ENCODE results near the gene ZFP57.
"Not testable (repeated sequence)": the region's sequence is repeated elsewhere in the genome, so short reads cannot be mapped to it uniquely, and the experiment has no call there.

The ZFP57 gene

GRCh38 chr6:29696147-29697125 is 15.5 kb upstream of the ZFP57 start:
- DNase-seq (ENCODE audit: low read depth in 2 of 2): no peak

- DNase-seq (ENCODE audit: low read depth in 2 of 2): no peak
Observed at GRCh38 chr6:29694637-29695036, 13.7 kb upstream of the ZFP57 start.

GRCh38 chr6:29685718-29686326 is 4.9 kb upstream of the ZFP57 start:
- DNase-seq (ENCODE audit: low read depth in 2 of 2): no peak

- DNase-seq (ENCODE audit: low read depth in 2 of 2): no peak
Observed at GRCh38 chr6:29681811-29682210, 859 bp upstream of the ZFP57 start.

- no peak for DNase-seq (ENCODE audit: low read depth in 2 of 2)
Observed at GRCh38 chr6:29680416-29680815, 536 bp downstream of the ZFP57 start.

GRCh38 chr6:29679962-29680361 is 990 bp downstream of the ZFP57 start:
- no peak for DNase-seq (ENCODE audit: low read depth in 2 of 2)

- no peak for DNase-seq (ENCODE audit: low read depth in 2 of 2)
Observed at GRCh38 chr6:29678114-29678513, 2.8 kb downstream of the ZFP57 start.

GRCh38 chr6:29676981-29677601 is 3.9 kb downstream of the ZFP57 start:
- no peak for DNase-seq (ENCODE audit: low read depth in 2 of 2)

GRCh38 chr6:29675561-29675960 is 5.4 kb downstream of the ZFP57 start:
- DNase-seq (ENCODE audit: low read depth in 2 of 2): no peak

GRCh38 chr6:29674008-29674407 is 6.9 kb downstream of the ZFP57 start:
- DNase-seq (ENCODE audit: low read depth in 2 of 2): no peak

- DNase-seq (ENCODE audit: low read depth in 2 of 2): no peak
Observed at GRCh38 chr6:29673161-29673560, 7.8 kb downstream of the ZFP57 start.

- DNase-seq (ENCODE audit: low read depth in 2 of 2): not testable (repeated sequence)
Observed at GRCh38 chr6:29672116-29672515, 8.8 kb downstream of the ZFP57 start.

GRCh38 chr6:29671026-29671425 is 9.9 kb downstream of the ZFP57 start:
- DNase-seq (ENCODE audit: low read depth in 2 of 2): no peak

- no peak for DNase-seq (ENCODE audit: low read depth in 2 of 2)
Observed at GRCh38 chr6:29667158-29667557, 13.8 kb downstream of the ZFP57 start.

GRCh38 chr6:29666826-29667130 is 14.2 kb downstream of the ZFP57 start:
- no peak for DNase-seq (ENCODE audit: low read depth in 2 of 2)

GRCh38 chr6:29665942-29666825 is 14.8 kb downstream of the ZFP57 start:
- DNase-seq (ENCODE audit: low read depth in 2 of 2): no peak

- DNase-seq (ENCODE audit: low read depth in 2 of 2): no peak
Observed at GRCh38 chr6:29663300-29664042, 17.5 kb downstream of the ZFP57 start.

GRCh38 chr6:29661502-29662141 is 19.3 kb downstream of the ZFP57 start:
- DNase-seq (ENCODE audit: low read depth in 2 of 2): not testable (repeated sequence)

- no peak for DNase-seq (ENCODE audit: low read depth in 2 of 2)
Observed at GRCh38 chr6:29661071-29661470, 19.9 kb downstream of the ZFP57 start.

GRCh38 chr6:29656798-29657197 is 24.2 kb downstream of the ZFP57 start, which contains the start of gene MOG:
Gene MOG (plus strand): TSS chr6:29657092. CDS start chr6:29657210, 118 bp downstream.
- DNase-seq (ENCODE audit: low read depth in 2 of 2): no peak
